Hematopoietic multipotent progenitor cell treated with erythropoietin and hydrocortisone succinate and interleukin-3 and kit ligand, for 6 days (in vitro differentiated cells): ENCODE measurements around the gene VPS35L.
A peak's percentile ranks its signal among the peaks of the same experiment; 100 is the strongest.
"Not testable (repeated sequence)": the region's sequence is repeated elsewhere in the genome, so short reads cannot be mapped to it uniquely, and the experiment has no call there.

Experiments
- DNase-seq: peaks from one replicate; pipeline ENCODE4 v3.0.0-alpha.2; 2015

The VPS35L gene

DNA sequence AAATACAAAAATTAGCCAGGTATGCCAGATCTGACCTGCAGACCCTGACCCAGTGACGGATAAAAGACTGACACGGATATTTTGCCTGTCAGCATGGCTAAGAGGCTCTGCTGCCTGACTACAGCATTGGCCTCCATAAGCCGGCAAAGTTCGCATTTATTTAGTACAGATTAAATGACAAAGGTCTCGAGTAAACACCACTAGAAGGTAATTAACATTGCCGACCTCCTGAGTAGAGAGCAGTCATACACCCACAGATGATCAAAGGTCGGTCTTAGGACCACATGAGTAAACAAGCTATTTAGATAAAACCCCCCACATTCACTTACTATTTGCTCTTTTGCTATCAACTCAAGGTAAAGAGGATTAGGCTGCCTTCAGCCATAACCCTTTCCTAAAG, 106.8 kb downstream of the VPS35L start:
- no peak for DNase-seq

DNA sequence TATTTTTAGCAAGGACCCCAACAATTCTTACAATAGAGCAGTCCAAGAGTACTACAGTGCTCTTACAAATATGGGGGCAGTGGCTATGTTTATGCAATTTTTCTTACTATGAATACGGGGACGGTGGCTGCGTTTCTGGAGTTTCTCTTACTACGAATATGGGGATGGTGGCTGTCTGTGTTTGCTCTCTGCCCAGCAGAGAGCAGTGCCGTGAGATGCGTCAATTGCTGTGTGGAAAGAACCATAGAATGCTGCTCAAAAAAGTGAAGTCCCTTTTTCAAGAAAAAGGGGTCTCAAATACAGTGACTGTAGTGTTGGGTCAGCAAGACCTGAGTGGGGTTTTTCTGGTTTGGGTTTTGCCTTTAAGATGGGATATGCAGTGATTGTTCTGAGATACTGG, 108.7 kb downstream of the VPS35L start:
- no peak for DNase-seq

DNA sequence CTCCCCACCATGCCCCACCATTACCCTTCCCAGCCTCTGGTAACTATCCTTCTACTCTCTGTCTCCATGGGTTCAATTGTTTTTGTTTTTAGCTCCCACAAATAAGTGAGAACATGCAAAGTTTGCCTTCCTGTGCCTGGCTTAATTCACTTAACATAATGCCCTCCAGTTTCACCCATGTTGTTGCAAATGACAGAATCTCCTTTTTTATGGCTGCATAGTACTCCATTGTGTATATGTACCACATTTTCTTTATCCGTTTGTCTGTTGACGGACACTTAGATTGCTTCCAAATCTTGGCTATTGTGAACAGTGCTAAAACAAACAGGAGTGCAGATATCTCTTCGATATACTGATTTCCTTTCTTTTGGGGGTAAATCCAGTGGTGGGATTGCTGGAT, 109.8 kb downstream of the VPS35L start:
- DNase-seq, result not testable (repeated sequence)

DNA sequence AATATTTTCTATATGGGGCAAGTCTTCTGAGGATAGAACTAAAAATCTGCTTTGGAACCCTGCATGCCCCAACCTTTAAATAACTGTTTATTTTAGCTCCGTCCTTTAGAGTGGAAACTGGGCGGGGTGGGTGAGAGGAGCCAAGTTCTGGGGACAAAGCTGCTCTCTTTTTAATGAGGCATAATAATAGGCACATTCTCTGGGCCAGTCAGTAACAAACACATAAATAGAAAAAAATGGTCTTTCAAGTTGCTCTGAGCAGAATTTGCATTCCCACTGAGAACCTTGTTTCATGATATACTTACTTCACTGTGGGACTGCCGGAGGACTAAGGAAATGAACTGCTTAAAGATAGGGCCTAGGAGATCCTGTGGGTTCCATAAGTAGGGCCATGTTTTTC, 111.0 kb downstream of the VPS35L start:
- no peak for DNase-seq

DNA sequence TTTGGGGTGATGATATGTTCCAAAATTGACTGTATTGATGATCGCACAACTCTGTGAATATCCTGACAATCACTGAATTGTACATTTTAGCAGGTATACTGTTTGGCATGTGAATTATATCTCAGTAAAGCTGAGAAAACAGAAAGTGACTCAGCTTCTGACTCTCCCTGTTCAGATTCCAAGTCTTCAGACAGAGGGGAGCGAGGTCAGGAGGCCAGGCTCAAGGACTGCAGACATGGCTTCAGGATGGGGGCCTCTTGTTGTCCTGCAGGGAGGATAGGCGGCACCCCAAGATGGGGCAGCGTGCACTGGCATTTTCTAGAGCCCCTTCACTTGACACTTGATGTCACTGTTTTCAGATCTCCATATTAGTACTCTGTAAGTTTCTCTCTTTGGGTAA, 116.9 kb downstream of the VPS35L start:
- no peak for DNase-seq

DNA sequence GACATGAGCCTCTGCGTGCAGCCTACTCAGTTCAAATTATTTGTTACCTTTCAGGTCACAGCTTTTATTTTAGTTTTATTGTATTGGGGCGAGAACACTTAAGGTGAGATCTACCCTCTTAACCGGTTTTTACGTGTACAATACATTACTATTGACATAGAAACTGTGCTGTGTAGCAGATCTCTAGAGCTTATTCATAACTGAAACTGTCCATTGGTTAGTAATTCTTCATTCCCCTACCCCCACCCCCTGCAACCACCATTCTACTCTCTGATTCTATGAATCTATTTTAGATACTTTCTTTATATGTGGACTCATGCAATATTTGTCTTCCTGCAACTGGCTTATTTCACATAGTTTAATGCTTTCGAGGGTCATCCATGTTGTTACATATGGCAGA, 119.0 kb downstream of the VPS35L start:
- no peak for DNase-seq

DNA sequence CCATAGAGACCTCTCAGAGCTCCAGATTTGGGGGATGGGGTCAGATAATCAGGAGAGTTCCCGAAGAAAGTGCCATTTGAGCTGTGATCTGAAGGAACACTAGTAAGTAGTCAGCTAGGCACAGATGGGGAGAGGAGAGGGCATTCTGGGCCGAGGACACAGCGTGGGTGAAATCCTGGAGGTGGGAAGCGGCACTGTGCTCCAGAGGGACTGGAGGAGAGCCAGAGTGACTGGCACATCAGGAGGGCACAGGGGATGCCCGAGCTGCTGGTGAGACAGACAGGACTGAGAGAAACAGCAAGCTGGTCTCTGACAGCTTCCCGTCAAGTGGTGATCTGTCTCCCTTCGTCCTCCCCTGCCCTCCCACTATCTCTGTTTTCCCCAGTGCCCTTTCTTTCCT, 121.9 kb downstream of the VPS35L start:
- no peak for DNase-seq

DNA sequence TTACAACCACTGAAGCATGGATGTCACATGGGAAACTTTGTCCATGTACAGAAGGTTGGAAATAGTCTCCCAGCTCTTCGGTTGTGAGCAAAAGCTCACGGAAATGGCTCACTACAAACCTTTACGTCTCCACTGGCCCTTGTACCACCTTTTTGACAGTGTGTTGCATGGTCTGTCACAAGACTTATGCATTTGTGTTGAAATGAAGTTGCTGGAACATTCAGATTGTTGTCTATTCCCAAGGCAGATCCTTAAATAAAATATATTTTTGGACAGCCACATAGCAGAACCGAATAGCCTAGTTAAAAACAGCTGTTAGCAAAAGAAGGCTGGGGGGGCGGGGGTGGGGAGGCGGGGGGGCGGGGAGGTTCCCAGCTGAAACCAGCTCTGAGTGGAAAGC, 123.3 kb downstream of the VPS35L start:
- no peak for DNase-seq

DNA sequence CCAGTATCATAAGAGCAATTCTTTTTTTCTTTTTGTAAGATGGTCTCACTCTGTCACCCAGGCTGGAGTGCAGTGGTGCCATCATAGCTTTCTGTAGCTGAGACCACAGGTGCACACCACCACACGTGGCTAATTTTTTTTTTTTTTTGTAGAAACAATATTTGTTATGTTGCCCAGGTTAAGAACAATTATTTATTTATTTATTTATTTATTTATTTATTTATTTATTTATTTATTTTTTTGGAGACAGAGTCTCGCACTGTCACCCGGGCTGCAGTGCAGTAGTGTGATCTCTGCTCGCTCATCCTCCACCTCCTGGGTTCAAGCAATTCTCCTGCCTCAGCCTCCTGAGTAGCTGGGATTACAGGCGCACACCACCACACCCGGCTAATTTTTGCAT, 123.8 kb downstream of the VPS35L start:
- DNase-seq, result not testable (repeated sequence)

DNA sequence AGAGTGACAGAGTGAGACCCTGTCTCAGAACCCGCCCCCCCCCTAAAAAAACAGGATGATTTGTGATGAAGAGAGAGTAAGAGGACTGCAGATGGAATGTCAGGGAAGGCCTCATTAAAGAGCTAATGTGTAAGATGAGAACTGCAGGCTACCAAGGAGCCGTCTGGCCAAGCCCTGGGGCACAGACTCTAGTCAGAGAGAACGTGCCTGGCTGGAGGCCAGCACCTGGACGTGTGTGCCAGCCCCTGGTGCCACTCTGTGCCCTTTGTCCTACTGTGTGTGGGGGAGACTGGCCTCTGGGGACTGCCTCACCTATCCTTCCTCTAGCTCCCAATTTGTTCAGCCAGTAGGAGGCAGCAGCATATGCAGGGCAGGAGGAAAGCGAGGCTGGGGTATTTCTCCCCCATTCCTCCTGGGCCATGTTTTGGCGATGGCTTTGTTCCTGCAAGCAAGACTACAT, 125.4 kb downstream of the VPS35L start:
- no peak for DNase-seq

DNA sequence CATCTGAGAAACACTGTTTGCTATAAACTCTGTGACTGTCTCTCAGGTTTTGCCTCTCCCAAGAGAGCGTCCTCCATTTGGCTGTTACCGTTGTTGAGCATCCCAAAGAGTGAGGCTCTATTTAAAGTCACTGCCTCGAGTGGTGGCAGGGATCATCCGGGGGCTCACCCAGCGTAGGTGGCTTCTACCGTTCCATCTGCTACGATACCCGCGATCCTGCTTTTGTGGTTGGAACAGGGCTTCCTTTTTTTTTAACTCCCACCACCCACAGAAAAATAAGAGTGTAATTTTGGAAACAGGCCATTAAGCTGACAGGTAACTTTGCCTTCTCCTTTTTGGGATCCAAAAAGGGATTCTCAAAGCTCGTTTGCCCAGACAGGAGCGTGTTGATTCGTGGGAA, 126.1 kb downstream of the VPS35L start:
- DNase-seq, result no peak

DNA sequence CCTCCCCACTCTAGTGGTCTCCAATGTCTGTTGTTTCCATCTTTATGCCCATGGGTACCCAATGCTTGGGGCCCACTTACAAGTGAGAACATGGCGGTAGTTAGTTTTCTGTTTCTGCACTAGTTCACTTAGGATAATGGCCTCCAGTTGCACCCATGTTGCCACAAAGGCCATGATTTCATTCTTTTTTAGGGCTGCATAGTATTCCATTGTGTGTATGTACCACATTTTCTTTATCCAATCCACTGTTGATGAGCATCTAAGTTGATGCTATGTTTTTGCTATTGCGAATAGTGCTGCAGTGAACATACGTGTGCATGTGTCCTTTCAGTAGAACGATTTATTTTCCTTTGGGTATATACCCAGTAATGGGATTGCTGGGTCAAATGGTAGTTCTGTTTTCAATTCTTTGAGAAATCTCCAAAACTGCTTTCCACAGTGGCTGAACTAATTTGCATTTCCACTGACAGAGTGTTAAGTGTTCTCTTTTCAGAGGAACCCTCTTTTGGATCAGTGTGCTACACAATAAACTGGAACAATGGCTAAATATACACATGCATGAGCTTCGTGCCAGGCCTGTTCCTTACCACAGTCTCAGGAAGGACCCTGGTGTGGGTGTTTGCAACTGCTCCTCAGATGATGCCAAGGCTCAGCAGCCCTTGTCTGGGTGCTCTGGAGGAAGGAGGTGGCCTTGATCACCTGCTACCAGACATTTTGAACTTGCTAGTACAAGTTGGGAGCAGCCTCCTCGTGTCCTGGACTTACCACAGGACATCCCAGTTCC, 128.1 kb downstream of the VPS35L start:
- DNase-seq, result no peak

DNA sequence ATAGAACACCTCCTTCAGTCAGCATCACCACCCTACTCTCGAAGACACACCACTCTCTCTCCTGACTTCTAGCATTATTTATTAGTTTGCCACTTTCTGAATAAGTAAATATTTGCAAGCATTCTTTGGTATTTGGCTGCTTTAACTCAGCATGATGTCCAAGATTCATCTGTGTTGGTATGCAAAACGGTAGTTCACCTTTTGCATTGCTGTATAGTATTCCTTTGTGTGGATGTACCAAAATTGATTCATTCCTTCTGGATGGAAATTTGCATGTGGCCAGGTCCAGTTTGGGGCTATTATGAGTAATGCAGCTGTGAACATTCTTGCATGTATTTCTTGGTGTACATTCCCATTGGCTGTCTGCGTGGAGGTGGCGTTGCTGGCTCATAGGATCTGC, 129.7 kb downstream of the VPS35L start:
- no peak for DNase-seq

DNA sequence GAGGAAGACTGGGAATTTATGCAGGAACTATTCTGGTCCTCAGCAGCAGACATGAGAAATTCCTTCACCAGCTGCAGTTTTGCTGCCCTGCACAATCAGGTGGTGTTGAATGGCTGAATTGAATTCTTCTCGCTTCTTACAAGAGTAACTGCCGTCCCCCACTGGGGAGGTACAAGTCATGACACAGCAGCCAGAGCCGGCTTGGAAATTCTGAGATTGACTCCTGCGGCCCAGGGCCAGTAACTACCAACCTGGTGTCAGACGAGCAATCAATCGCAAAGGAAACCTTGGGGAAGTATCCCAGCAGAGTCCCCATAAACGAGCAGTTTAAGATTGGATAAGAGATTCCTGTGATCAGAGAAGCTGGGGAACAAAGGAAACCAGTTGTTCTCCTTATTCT, 131.8 kb downstream of the VPS35L start:
- no peak for DNase-seq

DNA sequence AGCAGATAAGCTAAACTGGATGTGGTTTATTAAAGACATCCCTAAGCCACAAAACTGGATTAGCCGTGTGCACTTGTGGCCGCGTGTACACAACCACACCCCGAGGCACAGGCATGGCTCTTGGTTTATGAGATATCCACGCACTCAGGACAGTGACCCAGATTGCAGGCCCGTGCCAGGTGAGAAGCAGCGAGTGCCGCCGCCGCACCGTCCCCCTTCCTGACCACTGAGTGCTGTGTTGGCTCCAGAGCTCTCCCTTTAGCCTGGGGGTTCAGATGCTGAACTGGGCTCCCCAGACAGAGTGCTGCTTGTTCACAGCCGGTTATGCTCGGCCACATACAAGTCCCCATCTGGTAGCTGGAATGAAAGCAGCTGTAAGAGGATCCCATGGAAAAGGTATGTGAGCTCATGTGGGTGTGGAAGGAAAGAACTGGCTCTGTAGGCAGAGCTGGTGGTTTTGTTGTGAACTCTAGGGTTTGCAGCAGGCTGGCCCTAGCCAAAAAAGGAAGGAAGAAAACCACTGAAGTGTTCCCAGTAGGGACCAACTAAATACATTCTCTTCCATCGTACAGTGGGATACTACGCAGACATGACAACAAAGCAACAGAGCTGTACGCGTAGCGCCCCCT, 133.0 kb downstream of the VPS35L start:
- no peak for DNase-seq

DNA sequence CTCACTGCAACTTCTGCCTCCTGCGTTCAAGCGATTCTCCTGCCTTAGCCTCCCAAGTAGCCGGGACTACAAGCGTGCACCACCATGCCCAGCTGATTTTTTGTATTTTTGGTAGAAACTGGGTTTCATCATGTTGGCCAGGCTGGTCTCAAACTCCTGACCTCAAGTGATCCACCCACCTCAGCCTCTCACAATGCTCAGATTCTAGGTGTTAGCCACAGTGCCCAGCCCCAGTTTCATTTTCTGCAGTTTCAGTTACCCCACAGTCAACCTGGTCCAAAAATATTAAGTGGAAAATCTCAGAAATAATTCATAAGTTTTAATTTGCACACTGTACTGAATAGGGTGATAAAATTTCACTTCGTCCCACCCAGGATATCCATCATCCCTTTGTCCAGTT, 133.8 kb downstream of the VPS35L start:
- DNase-seq, result no peak

DNA sequence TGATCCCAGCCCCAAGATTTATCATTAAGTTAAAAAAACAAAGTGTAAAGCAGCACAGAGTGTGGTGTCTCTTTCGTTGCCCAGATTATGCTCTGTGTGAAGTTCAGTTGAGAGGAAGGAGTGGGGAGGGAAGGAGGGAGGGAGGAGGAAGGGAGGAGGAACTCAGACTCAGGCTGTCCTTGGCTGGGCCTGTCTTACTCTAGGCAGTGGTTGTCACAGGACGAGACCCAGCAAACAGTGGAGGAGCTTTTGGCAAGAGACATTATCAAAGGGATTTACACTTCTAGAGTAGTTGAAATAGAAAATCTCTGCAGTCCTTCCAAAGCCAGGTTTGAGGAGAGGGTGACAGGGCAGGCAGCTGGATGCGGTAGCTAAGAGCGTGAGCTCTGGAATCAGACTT, 134.7 kb downstream of the VPS35L start:
- DNase-seq, result no peak

DNA sequence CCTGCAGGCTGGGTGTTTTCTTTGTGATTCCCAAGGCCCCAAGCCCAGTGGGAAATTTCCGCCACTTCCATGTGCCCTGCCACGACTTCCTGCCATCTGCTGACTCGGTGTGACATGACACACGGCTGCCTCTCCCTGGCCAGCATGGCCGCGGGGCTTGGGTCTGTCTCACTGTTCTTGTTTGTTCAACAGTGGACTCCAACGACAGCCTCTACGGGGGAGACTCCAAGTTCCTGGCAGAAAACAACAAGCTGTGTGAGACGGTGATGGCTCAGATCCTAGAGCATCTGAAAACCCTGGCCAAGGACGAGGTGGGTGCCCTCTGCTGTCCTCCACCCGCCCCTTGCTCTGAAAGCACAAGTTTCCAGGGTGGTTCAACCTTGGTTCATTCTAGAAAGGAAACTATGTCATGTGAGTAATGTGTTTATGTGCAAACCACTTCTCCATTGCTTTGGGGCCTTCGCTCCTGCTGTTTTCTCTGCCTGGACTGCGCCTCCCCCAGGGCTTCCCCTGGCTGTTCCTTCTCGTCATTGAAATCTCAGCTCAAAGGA, 135.7 kb downstream of the VPS35L start:
- DNase-seq, result no peak

DNA sequence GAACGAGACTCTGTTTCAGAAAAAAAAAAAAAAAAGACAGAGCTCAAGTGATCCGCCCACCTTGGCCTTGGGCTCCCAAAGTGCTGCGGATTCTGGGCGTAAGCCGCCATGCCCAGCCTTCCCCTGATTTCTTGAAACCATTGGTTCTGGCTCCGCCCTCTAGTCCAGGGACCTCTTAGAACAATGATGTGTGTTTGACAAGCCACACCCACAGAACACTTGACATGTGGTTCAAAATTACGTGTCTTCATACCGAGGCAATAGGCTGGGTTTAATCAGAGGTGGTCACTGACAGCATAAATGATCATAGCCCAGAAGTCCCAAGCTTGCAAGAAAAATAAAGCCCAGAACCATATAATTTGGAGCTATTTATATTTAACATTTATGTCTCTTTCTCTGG, 139.5 kb downstream of the VPS35L start:
- peak; percentile 8 for DNase-seq

DNA sequence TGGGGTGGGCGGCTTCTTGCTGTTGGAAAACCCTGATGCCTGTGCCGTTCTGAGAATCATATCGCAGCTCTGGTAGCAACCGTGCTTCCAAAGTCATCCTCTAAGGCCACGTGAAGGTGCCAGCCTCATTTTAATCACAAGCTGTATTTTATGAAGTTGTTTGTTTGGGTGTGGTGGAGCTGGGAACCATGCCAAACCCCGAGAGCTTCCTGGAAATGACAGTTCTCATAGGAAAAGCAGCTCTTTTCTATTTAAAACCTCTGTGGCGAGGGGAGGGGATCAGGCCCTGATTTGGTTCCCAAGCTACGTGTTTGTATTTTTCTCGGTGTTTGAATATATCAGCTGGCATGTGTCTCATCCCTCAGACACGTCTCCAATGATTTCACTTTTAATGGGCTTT, 140.8 kb downstream of the VPS35L start:
- peak; percentile 82 for DNase-seq

DNA sequence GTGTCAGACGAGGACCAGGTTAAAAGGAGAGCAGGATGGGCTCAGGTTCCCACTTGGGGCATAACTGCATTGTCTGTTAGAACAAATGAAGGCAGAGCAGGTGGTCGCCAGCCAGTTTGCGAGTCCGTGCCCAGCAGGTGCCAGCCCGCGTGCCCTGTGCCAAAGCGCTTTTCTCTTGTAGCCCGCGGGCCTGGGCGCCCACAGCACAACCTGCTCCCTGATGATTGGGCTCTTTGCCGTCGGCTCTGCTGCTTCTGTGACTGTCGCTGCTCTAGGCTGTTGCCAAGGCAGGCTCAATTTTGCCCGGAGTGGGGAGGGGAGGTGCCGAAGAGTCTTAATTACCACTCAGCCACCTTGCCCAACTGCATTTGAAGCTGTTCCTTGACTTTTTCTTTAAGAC, 141.5 kb downstream of the VPS35L start:
- no peak for DNase-seq

DNA sequence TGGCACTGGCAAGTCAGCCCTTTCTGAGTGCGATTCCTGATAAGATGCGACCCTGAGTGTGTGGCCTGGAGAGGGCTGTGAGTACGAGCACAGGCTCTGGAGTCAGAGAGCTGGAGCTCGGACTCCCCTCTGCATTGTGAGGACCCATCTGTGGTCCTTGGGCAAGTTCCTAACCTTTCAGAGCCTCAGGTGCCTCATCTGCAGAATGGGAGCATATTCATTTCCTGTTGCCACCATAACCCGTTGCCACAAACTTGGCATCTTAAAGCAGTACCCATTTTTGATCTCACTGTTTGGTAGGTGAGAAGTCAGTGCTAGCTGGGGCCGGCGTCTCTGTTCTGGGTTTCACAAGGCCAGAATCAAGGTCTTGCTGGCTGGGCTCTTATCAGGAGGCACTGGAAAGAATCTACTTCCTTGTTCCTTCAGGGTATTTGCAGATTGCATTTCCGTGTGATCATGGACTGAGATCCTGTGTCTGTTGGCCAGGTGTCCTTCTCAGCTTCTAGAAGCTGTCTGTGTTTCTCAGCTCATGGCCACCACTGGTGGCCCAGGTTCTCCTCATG, 142.3 kb downstream of the VPS35L start:
- peak; percentile 16 for DNase-seq

DNA sequence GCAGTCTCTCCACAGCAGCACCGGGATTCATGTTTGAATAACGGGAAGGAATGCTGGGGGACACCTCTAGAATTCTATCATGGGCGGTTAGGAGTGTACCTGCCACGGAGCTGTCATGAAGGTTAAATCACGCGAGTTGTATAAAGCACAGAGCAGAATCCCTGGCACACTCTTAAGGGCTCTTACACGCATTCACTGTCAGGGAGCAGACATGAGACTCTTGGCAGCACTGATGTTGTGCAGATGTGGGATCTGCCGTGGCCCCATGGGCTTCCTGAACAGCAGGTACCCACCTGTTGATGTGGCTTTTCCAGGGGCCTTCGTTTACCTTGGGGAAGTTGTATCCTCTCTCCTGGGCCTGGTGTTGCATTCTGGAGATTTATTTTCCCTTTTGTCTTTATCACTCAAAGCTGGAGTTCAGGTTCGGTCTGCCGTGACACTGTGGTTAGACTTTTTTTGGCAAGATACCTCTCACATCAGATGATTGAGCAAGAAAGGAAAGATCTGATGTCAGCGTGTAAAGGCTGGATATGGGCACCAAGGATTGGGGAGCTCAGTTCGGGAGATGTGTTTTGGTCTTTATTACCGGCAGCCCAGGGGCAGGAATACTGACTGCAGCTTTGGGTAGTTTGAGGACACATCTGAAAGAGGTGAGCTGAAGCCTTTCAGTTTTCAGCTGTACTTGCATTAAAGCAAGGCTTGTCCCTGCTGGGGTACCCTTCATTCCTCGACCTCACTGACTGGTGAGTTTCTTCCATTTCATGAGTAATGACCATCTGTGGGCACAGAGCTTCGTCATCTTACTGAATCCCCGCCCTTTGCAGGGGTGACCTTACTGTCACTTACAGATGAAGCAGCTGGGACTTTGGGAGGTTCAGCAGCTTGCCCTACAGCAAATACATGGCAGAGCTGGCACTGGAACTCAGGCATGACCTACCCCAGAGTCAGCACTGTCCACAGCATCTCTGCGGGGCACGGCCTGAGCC, 143.3 kb downstream of the VPS35L start:
- DNase-seq, result no peak
